ENCODE measurements around the gene RBM20. TPM values are rescaled to one million over a fixed set of nuclear protein-coding genes. Genes with fewer than 3 reads are reported as not detected.

Gene RBM20
- total and polyA plus RNA-seq, 2 of the 13 experiments (the other 11 are each of a cell fraction or from before 2014, with no cell fraction given): 0.02 to 0.22 TPM

GRCh38 chr10:110755781-110756180 is 111.6 kb downstream of the RBM20 start:
- H3K4me1 ChIP-seq (ENCODE audit: insufficient read depth, low read length): no peaks in the 10 kb centered on the region
- in situ Hi-C loops (cut with HindIII; ENCODE audit: extremely low pct_ligation_motif_present, low pct_unique_long_range_greater_than_20kb): no loop called here
- TF ChIP-seq MED13 (CRISPR knock-in tag; IDR thresholded peaks at IDR 0.05): no peak
- TF ChIP-seq KLF9 (CRISPR knock-in tag; IDR thresholded peaks at IDR 0.05; ENCODE audit: low read depth): no peak
- TF ChIP-seq ZBTB38 (CRISPR knock-in tag; IDR thresholded peaks at IDR 0.05): no peak
- no peak for TF ChIP-seq ZNF552 (CRISPR knock-in tag; IDR thresholded peaks at IDR 0.05; ENCODE audit: borderline replicate concordance)
- no peak for TF ChIP-seq ZNF782 (CRISPR knock-in tag; IDR thresholded peaks at IDR 0.05; ENCODE audit: borderline replicate concordance)
- TF ChIP-seq ZNF441 (CRISPR knock-in tag; IDR thresholded peaks at IDR 0.05; ENCODE audit: borderline replicate concordance): no peak
- TF ChIP-seq SRSF9 (IDR thresholded peaks at IDR 0.05; ENCODE audit: borderline replicate concordance, insufficient read depth, low read depth, low read length, poor library complexity, severe bottlenecking): no peak
- no peak for TF ChIP-seq HNF4G (IDR thresholded peaks at IDR 0.05; ENCODE audit: borderline replicate concordance, low read depth, low read length)
- no peak for TF ChIP-seq HNF4G (CRISPR knock-in tag; IDR thresholded peaks at IDR 0.05; ENCODE audit: borderline replicate concordance, low read depth)
- no peak for TF ChIP-seq TBX2 (CRISPR knock-in tag; IDR thresholded peaks at IDR 0.05; ENCODE audit: borderline replicate concordance)
- no peak for TF ChIP-seq ZHX1 (CRISPR knock-in tag; IDR thresholded peaks at IDR 0.05; ENCODE audit: low read depth)
- no peak for TF ChIP-seq CREB3 (CRISPR knock-in tag; IDR thresholded peaks at IDR 0.05)
- TF ChIP-seq, protein P1, sequence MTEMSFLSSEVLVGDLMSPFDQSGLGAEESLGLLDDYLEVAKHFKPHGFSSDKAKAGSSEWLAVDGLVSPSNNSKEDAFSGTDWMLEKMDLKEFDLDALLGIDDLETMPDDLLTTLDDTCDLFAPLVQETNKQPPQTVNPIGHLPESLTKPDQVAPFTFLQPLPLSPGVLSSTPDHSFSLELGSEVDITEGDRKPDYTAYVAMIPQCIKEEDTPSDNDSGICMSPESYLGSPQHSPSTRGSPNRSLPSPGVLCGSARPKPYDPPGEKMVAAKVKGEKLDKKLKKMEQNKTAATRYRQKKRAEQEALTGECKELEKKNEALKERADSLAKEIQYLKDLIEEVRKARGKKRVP (CRISPR knock-in tag; IDR thresholded peaks at IDR 0.05): no peak
- TF ChIP-seq REPIN1 (CRISPR knock-in tag; IDR thresholded peaks at IDR 0.05; ENCODE audit: borderline replicate concordance, low read depth): no peak
- TF ChIP-seq ZNF33A (CRISPR knock-in tag; IDR thresholded peaks at IDR 0.05; ENCODE audit: borderline replicate concordance): no peak
- no peak for TF ChIP-seq JUND (CRISPR knock-in tag; IDR thresholded peaks at IDR 0.05)
- TF ChIP-seq, protein P2, sequence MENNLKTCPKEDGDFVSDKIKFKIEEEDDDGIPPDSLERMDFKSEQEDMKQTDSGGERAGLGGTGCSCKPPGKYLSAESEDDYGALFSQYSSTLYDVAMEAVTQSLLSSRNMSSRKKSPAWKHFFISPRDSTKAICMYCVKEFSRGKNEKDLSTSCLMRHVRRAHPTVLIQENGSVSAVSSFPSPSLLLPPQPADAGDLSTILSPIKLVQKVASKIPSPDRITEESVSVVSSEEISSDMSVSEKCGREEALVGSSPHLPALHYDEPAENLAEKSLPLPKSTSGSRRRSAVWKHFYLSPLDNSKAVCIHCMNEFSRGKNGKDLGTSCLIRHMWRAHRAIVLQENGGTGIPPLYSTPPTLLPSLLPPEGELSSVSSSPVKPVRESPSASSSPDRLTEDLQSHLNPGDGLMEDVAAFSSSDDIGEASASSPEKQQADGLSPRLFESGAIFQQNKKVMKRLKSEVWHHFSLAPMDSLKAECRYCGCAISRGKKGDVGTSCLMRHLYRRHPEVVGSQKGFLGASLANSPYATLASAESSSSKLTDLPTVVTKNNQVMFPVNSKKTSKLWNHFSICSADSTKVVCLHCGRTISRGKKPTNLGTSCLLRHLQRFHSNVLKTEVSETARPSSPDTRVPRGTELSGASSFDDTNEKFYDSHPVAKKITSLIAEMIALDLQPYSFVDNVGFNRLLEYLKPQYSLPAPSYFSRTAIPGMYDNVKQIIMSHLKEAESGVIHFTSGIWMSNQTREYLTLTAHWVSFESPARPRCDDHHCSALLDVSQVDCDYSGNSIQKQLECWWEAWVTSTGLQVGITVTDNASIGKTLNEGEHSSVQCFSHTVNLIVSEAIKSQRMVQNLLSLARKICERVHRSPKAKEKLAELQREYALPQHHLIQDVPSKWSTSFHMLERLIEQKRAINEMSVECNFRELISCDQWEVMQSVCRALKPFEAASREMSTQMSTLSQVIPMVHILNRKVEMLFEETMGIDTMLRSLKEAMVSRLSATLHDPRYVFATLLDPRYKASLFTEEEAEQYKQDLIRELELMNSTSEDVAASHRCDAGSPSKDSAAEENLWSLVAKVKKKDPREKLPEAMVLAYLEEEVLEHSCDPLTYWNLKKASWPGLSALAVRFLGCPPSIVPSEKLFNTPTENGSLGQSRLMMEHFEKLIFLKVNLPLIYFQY (CRISPR knock-in tag; IDR thresholded peaks at IDR 0.05; ENCODE audit: borderline replicate concordance): no peak

More at GRCh38 chr10:110755781-110756180, 111.6 kb downstream of the RBM20 start:
- H3K4me3 ChIP-seq (replicated peaks in 1 of 3; ENCODE audit: insufficient read depth in 1 of 3, low read depth in 2 of 3, low read length in 3 of 3): no peak overlapping the region
- no peaks in the 10 kb centered on the region for H3K36me3 ChIP-seq (replicated peaks in 1 of 2; ENCODE audit: control insufficient read depth in 1 of 2, insufficient read depth in 2 of 2, low read length in 2 of 2)
- H3K27me3 ChIP-seq (ENCODE audit: control insufficient read depth in 1 of 2, insufficient read depth in 2 of 2, low read length in 2 of 2): no peaks in the 10 kb centered on the region
- no peaks in the 10 kb centered on the region for H3K9me3 ChIP-seq (ENCODE audit: low read length)
- ChIA-PET POLR2A (no interaction called here), CTCF (ENCODE audit: low intra/inter-chr PET ratio, low total read pairs) (no interaction called here)
- ATAC-seq: no peak
- H3K27ac ChIP-seq (ENCODE audit: extremely low read length, insufficient read depth, low read length): no peak overlapping the region
- no TSS peak for BruUV-seq (replicated peaks)
- WGBS (ENCODE audit: low lambda C conversion rate): 0% methylated on average over 3 of the region's 6 CpGs
- no peak overlapping the region for H2AFZ ChIP-seq (ENCODE audit: low read length)
- no peaks in the 10 kb centered on the region for H3K79me2 ChIP-seq (ENCODE audit: insufficient read depth, low read length)
- DNase-seq (ENCODE audit: low spot score): no peak
- FAIRE-seq: no peak
- intact Hi-C loops (cut with micrococcal nuclease; ENCODE audit: unreplicated experiment): no loop called here
- no peak overlapping the region for H3K4me2 ChIP-seq (ENCODE audit: low read depth, low read length)
- no peak overlapping the region for H3K9ac ChIP-seq (ENCODE audit: insufficient read depth, low read depth, low read length)
- H4K20me1 ChIP-seq (ENCODE audit: insufficient read depth, low read length): no peaks in the 10 kb centered on the region
